ENCODE results near the gene ESPNL.

ESPNL gene

DNA sequence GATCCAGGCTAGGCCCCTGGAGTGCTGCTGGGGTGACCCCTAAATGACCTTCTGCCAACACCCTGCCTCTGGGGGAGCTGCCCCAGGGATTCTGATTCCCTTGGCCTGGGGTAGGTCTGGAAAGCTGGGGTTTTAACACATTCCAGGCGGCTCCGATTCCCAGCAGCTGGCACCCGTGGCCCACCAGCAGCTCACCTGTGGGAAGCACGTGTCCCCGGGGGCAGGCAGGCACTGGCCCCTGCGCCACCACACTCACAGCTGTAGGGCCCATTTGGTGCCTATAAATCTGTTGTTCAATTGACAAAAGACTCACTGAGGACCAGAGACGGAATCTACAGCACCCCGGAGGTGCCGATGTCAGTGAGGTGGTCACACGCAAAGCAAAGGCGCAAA, 34.2 kb downstream of the ESPNL start:
- DNase-seq (ENCODE audit: low read depth), result no peak
- no peak overlapping the region for H3K4me3 ChIP-seq (ENCODE audit: low read depth, low read length)
- TF ChIP-seq MYC (IDR thresholded peaks at IDR 0.05; ENCODE audit: low read depth, low read length) (no peak), POLR2A (IDR thresholded peaks at IDR 0.05; ENCODE audit: extremely low read depth, insufficient read length) (no peak)
- TF ChIP-seq, protein P1, sequence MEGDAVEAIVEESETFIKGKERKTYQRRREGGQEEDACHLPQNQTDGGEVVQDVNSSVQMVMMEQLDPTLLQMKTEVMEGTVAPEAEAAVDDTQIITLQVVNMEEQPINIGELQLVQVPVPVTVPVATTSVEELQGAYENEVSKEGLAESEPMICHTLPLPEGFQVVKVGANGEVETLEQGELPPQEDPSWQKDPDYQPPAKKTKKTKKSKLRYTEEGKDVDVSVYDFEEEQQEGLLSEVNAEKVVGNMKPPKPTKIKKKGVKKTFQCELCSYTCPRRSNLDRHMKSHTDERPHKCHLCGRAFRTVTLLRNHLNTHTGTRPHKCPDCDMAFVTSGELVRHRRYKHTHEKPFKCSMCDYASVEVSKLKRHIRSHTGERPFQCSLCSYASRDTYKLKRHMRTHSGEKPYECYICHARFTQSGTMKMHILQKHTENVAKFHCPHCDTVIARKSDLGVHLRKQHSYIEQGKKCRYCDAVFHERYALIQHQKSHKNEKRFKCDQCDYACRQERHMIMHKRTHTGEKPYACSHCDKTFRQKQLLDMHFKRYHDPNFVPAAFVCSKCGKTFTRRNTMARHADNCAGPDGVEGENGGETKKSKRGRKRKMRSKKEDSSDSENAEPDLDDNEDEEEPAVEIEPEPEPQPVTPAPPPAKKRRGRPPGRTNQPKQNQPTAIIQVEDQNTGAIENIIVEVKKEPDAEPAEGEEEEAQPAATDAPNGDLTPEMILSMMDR (IDR thresholded peaks at IDR 0.05; ENCODE audit: low read depth, low read length), result no peak
- TF ChIP-seq, protein P2, sequence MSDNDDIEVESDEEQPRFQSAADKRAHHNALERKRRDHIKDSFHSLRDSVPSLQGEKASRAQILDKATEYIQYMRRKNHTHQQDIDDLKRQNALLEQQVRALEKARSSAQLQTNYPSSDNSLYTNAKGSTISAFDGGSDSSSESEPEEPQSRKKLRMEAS (IDR thresholded peaks at IDR 0.05; ENCODE audit: low read depth, low read length), result no peak

DNA sequence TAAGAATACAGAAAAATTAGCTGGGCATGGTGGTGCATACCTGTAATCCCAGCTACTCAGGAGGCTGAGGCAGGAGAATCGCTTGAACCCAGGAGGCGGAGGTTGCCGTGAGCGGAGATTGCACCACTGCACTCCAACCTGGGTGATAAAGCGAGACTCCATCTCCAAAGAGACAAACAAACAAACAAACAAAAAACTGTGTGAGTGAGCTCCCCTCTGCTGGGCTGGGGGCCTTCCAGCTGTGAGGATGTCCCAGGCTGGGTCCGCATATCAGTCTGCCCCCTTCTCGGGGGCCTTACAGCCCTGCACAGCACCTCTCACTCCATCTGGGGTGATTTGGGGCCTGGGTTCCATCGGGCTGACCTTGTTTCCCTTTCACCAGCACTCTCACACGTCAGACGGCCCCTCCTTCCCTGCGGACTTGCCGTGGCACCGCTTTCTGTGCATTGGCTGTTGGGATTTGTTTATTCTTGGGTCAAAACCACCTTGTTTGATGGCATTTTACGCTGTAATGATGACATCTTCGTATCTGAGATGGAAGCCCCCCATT, 35.5 kb downstream of the ESPNL start:
- H3K4me3 ChIP-seq (ENCODE audit: low read depth, low read length), result no peak overlapping the region
- no peak for TF ChIP-seq POLR2A (IDR thresholded peaks at IDR 0.05; ENCODE audit: extremely low read depth, insufficient read length)
- DNase-seq (ENCODE audit: low read depth), result no peak

DNA sequence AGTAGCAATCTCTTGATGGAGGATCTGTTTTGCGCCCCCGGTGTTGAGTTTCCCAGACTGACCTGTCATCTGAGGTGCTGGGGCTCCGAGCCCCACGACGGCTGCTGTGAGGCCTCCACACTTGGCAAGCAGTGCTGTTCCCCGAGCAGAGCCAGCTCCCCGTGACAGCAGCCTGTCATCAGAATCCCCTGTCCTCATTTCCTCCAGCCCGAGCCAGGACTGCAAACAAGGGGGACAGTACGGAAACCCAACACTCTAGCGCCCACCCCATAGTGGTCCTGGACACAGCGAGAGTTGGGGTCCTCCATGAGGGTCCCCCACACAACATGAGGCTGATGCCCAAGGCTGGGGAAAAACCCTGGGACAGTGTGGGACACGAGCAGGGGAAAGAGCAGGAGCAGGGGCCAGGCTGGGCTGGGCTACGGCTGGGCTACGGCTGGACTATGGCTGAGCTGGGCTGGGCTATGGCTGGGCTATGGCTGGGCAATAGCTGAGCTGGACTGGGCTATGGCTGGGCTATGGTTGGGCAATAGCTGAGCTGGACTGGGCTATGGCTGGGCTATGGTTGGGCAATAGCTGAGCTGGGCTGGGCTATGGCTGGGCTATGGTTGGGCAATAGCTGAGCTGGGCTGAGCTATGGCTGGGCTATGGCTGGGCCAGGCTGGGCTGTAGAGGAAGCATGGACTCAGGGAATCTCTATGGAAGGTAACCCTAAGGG, 36.8 kb downstream of the ESPNL start:
- H3K4me3 ChIP-seq (ENCODE audit: low read depth, low read length), result no peak overlapping the region
- peak; percentile 91 for DNase-seq (ENCODE audit: low read depth)
- TF ChIP-seq, protein P2 (IDR thresholded peaks at IDR 0.05; ENCODE audit: low read depth, low read length), result 0 out of 2 replicates have a peak, but pooled peaks have one; percentile 10
- no peak for TF ChIP-seq POLR2A (IDR thresholded peaks at IDR 0.05; ENCODE audit: extremely low read depth, insufficient read length)
- 0 out of 2 replicates have a peak, but pooled peaks have one; percentile 30 for TF ChIP-seq MYC (IDR thresholded peaks at IDR 0.05; ENCODE audit: low read depth, low read length)
- TF ChIP-seq, protein P1 (IDR thresholded peaks at IDR 0.05; ENCODE audit: low read depth, low read length), result no peak

DNA sequence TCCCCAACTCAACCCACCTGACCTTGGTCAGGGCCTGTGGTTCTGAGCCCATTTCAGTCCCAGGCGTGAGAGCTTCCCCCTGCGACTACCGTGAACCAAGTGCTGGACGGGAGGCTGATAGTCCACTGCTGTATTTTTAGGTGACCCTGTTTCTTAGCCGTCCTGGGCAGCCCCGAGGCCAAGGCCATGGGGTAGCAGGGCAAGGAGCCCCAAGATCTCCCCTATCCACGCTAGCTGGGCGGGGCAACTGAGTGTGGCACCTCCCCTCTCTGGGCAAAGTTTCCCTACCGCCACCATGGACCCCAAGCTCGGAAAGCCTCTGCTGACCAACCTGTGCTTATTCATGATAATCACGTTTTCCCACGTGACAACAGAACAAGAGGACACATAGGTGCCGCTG, 37.7 kb downstream of the ESPNL start:
- no peak overlapping the region for H3K4me3 ChIP-seq (ENCODE audit: low read depth, low read length)
- DNase-seq (ENCODE audit: low read depth), result no peak
- TF ChIP-seq, protein P1 (IDR thresholded peaks at IDR 0.05; ENCODE audit: low read depth, low read length), result no peak
- TF ChIP-seq, protein P2 (IDR thresholded peaks at IDR 0.05; ENCODE audit: low read depth, low read length), result no peak
- TF ChIP-seq POLR2A (IDR thresholded peaks at IDR 0.05; ENCODE audit: extremely low read depth, insufficient read length), result no peak
- no peak for TF ChIP-seq MYC (IDR thresholded peaks at IDR 0.05; ENCODE audit: low read depth, low read length)

DNA sequence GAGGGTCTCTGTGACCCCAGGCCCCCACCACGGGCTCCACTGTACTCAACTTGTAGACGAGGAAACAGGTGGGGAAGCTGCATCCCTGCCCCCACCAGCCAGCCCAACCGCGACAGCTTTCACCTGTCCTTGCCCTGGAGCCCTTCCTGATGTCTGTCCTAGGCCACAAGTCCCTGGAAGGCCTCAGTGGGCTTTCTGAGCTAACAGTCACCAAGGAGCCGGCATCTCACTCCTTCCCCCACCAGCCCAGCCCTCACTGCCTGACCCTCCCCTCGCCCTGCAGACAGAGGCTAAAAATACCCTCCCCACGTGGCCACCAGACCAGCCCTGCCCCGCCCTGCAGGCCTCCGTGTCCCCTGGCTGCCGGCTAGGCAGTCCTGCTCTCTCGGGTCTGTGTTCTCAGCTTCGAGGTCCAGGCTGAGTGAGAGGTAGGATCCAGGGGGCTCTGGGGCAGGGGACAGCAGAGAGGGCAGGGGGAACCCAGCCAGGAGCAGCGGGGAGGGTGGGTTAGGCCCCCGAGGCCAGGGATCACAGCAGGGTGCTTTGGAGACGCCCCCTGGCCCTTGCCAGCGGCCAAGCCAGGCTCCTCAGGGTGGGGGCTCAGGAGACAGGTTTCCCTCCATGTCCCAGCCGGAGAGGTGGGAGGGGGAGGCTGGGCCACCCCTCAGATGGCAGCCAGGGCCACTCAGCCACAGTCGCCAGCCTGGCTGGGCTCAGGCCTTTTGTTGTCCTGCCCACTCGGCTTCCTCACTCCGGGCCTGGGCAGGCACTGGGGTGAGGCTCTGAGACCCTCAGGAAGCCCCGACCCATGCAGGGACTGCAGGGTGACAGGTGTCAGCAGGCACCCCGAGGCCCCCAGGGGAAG, 38.4 kb downstream of the ESPNL start, which contains the start of gene KLHL30:
Gene KLHL30 (plus strand): TSS at position 338 of the 865 bp plus-strand sequence. CDS start 2,087 bp downstream, outside the sequence.
- DNase-seq (ENCODE audit: low read depth), result peak; percentile 63
- TF ChIP-seq, protein P2 (IDR thresholded peaks at IDR 0.05; ENCODE audit: low read depth, low read length), result no peak; the same call in 1 of the 2 replicates
- no peak for TF ChIP-seq MYC (IDR thresholded peaks at IDR 0.05; ENCODE audit: low read depth, low read length)
- TF ChIP-seq, protein P1 (IDR thresholded peaks at IDR 0.05; ENCODE audit: low read depth, low read length), result no peak
- no peak for TF ChIP-seq POLR2A (IDR thresholded peaks at IDR 0.05; ENCODE audit: extremely low read depth, insufficient read length)
- no peak within 1 kb of the TSS for H3K4me3 ChIP-seq (ENCODE audit: low read depth, low read length)
